ENCODE measurements around the gene MUC4.
"Not testable (repeated sequence)": the region's sequence is repeated elsewhere in the genome, so short reads cannot be mapped to it uniquely, and the experiment has no call there.

MUC4 gene

GRCh38 chr3:195773956-195774537, 37.7 kb downstream of the MUC4 start:
- DNase-seq = no peak

DNA sequence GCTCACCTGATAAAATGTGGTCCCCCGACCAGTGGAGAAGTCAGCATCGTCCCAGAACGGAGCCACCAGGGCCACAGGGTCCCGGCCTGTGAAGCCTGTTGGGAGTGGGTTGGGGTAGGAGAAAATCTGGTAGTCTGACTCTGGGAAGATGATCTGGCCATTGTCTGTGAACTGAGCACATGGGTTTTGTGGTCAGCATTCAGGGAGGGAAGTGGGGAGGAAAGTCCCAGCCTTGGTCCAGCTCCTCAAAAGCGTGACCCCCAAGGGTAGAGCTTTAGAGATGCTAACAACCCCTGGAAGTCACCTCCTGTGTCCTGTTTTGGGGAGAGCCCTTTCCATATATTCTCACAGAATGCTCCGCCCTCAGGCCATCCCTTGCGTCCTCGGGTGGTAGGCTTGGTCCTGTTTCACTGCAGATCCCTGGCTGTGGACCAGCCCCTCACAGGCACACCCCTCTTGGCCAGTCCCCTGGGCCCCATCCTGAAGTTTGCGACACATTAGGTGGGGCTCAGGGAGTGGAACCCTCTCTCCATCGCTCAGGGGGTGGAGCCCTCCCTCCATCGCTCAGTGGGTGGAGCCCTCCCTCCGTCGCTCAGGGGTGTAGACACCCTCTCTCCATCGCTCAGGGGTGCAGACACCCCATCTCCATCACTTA, 40.0 kb downstream of the MUC4 start:
- no peak for DNase-seq

DNA sequence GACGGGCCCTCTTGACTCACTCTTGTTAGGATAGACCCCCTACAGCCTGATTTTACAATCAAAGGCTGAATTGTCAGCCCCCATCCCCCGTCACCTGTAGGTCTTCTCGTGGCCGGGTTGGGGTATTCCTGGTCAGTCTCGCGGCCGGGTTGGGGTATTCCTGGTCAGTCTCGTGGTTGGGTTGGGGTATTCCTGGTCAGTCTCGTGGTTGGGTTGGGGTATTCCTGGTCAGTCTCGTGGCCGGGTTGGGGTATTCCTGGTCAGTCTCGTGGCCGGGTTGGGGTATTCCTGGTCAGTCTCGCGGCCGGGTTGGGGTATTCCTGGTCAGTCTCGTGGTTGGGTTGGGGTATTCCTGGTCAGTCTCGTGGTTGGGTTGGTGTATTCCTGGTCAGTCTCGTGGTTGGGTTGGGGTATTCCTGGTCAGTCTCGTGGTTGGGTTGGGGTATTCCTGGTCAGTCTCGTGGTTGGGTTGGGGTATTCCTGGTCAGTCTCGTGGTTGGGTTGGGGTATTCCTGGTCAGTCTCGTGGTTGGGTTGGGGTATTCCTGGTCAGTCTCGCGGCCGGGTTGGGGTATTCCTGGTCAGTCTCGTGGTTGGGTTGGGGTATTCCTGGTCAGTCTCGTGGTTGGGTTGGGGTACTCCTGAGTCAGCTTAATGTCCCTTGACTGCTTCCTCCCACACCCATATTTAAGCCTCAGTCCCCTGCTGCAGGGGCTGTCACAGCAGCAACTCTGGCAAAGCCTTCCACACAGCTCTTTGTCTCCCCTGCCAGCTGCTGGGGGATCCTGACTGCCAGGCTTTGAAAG, 40.7 kb downstream of the MUC4 start:
- not testable (repeated sequence) for DNase-seq

DNA sequence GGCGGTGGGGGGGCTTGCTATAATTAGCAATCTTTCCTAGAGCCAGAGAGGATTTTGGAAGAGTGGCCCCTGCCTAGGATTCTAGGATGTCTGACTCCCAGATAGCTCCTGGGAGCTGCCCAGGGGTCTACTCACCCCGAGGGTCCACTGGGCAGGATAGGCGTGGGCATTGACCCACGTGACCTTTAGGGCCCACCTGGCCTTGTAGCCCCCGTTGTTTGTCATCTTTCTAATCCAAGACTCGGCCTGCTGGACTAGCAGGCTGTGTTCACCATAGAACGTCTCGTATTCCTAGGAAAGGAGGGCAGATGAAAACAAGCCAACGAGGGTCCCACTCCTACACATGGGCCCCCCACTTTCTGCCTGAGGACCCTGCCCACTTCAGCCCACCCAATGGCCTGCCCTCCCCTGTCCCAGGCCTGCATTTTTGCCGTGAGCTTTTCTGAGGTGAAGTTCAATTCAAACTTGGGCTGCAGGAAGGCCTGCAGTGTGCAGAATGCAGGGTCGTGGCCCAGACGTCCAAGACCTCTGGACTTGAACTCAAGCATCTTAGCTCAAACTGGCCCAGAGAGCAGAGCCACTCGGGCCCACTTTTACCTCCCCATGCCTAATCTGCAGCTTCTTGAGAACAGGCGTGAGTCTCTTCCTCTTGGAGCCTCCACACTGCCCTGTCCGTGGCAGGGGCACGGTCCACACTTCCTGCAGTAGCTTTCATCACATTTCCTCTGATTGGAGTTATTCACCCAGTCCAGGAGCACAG, 41.5 kb downstream of the MUC4 start:
- no peak for DNase-seq

DNA sequence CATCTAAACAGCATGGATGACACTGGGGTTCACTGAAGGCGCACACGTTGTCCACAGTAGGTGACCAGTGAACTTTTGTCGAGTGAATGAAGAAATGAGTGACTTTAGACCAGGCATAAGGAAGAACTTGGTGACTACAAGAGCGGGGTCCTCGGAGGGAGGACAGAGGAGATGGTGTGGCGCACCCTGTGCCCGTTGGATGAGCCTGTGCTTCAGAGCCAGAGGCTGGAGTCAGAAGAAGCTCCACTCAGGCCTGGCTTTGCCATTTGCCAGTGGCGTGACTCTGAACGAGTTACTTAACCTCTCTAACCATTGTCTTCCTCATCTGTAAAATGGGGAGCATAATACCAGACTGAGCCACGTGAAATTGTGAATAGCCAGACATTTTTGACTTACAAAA, 42.2 kb downstream of the MUC4 start:
- DNase-seq = no peak

DNA sequence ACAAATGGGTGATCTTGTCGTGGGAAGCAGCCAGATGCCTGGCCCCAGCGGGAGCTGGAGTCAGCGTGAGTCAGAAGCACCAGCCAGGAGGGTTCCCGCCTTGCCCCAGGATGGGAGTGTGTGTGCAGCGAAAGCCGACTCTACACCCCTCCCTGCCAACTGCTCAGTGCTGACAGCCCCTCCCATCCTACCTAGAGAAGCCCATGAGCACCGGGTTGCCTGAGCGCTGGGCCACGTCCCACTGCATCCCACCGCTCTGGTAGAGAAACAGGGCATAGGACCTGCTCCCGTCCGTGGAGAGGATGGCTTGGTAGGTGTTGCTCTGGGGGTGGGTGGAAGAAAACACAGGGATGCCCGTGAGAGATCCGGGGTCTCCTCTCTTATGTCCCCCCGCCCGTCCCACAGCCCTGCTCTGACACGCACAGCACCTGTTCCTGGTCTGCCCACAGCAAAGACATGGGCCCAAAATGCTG, 42.9 kb downstream of the MUC4 start:
- DNase-seq = no peak

DNA sequence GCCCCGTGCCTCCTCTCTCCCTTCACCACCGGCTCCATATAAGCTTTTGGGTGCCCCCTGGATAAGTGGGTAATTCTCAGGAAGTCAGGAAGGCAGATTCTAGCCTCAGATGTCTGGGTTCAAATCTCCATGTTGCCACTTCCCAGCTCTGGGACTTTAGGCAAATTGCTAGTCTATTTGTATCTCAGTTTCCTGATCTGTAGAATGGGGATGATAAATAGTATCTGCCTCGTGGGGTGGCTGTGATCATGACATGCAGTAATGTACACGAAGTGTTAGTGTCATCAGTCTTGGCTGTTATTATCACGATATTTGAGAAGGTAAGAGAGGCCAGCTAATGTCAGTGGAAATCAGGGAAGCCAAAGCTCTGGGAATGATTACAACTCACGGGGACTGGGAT, 43.3 kb downstream of the MUC4 start:
- no peak for DNase-seq

DNA sequence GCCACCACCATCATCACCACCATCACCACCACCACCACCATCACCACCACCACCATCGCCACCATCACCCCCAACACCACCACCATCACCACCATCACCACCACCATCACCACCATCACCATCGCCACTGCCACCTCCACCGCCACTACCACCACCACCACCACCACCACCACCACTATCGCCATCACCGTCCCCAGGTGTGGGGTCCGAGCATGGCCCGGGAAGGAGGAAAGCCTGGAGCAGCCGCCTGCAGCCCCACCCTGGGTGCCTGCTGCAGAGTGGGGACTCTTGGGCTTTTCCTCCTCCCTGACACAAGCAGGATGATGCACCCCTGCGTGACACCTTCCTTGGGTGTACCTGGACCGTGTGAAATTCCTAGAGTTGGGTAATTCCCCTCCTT, 43.9 kb downstream of the MUC4 start:
- DNase-seq = no peak

DNA sequence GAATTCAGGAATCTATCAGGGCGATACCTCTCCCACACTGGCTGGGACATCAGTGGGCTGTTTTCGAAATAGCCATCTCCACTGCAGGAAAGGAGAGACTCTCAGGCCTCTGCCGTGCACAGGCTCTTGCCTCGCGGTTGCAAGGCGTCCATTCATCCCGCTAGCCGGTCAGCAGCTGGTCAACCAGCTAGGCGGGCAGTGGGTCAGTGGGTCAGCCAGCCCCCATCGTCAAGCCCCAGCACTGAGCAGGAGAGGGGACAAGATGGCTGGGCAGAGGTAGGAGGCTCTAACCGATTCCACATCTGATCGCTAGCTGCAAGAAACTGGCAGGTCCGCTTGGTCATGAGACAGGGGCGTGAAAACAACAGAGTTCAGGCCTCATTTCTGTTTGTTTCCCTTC, 45.1 kb downstream of the MUC4 start:
- DNase-seq = no peak

- no peak for DNase-seq
These were observed 46.6 kb downstream of the MUC4 start for GRCh38 chr3:195764961-195765706.

DNA sequence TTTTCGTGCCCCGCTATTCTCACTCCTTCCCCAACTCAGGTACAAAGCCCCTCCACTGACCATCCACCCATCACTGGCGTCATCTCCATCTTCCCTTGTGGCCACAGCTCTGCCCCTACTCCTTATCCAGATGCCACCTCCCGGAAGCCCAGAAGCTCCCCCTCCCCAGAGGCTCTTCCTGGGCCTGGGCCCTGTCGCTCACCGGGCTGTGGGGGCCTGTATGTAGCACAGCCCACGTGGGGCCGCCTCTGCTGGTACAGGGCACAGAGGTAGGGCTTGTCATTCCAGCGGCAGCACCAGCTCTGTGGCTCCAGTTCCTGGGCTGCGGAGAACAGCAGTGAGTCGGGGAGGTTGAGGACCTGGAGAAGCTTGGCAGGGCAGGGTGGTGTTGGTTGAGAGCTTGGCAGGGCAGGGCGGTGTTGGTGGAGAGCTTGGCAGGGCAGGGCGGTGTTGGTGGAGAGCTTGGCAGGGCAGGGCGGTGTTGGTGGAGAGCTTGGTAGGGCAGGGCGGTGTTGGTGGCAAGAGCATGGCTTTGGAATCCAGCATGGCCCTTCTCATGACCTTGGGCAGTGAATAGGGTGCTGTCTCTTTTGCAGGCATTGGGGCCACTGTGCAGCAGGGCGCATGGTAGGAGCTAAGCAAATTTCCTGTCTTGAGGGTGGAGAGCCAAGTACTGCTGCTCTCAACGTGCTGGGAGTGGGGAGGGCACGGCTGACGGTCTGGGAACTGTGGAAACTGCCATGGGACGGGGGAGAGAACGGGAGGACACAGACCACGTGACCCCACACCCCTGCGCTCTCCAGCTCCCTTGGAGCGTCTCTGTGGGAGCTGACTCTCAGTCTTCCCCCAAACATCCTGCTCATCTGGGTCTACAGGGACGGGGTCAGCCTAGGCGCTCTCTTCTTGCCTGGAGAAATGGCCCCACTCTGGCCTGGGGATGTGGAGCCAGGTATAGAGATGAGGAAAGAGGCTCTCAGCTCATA, 47.6 kb downstream of the MUC4 start:
- DNase-seq = no peak

DNA sequence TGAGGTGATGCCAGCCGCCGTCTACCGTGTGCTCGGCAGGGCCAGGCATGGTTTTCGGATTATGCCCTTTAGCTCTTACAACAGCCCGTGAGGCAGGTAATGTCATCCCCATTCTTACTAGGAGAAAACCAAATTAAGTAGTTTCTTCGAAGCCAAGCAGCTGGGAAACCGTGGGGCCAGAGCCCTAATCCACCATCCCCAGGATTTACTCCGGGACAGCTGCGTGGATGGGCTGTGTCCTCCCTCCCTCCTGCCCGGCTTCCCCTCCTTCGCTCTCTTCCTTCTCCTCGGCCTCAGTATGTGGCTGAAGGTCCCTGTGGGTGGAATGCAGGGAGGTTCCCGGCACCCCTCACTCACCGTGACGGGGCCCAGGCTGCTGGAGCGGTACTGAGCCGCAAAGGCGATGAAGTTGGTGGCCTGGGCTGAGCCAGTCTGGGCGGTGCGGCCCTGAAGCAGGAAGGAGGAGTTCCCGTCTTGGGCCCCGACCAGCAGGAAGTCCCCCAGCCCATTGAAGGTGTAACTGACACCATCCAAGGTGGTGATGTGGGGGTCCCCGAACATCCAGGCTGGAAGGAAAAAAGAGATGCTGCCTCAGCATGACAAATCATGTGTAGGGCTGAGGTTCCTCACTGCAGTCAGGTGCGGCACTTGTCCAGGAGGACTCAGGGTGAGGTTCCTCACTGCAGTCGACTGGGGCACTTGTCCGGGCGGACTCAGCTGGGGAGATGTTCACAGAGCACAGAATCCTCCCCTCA, 48.5 kb downstream of the MUC4 start:
- DNase-seq = no peak

DNA sequence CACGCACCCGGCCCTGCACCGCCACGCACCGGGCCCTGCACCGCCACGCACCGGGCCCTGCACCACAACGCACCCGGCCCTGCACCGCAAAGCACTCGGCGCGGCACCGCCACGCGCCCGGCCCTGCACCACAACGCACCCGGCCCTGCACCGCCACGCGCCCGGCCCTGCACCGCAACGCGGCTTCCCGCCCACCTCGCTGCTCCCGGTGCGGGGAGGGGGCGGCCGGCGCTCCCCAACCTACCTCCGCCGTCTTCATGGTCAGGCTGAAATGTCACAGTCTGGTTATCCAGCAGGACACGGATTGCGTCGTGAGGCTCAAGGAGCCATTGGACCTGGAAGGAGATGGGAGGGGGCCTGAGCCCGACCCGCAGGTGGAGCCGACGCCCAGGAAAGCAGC, 49.1 kb downstream of the MUC4 start:
- DNase-seq = no peak

DNA sequence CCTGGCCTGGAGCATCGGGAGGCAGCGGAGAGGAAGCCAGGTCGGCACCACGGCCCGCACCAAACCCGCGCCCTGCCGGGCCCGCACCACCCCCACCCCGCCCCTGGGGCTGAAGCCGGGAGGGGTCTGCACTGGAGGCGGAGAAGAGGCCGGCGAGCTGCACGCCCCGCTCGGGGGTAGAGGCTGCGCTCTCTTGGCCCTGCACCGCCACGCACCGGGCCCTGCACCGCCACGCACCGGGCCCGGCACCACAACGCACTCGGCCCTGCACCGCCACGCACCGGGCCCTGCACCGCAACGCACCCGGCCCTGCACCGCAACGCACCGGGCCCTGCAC, 49.5 kb downstream of the MUC4 start:
- no peak for DNase-seq

DNA sequence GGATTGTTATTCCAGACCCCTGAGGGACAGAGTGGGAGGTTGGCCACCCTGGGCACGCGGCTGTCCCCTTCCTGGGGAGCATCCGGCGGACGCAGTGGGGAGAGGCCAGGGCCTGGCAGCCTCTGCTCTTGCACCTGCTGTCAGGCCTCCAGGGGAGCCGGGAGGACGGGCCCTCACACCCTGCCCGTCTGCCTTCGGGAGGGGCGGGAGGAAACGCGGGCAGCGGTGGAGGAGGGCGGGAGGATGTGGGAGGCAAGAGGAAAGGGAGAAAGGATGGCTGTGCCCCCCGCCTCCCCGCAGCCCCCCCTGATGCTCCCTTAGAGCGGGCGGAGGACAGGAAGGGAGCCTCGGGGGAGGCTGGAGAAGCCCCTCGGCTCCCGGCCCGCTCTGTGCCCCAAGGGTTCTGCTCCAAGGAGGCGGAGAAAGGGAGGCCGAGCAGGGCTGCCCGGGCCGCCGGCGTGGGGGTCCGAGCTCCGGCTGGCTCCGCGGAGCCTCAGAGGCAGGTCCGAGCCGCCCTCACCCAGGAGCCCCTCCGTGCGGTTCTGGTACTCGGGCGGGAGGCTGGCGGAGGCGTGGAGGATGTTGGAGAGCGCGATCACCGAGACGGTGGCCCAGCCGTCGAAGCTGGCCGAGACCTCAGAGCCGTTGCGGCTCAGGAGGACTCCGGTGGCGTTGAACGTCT, 50.0 kb downstream of the MUC4 start:
- DNase-seq = peak; percentile 40

DNA sequence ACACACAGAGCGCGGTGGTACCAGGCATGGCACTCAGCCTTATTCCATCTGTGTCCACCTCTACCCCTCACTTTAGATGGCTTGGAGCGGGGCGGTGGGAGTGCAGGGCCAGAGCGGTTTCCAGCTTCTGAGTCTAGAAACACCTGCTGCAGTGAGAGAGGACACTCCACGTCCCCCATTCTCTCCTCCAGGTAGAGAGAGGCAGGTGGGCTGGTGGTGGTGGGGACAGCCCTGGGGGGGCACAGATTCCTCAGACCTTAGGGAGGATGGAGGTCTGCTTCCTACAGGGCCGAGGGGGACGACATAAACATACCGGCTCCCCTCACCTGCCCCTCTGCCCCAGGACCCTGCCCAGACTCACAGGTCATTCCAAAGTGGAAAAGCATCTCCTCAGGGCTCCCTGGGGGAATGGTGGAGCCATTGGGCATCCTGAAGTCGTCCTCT, 50.6 kb downstream of the MUC4 start:
- no peak for DNase-seq

- DNase-seq = no peak
These were observed 51.2 kb downstream of the MUC4 start for GRCh38 chr3:195760345-195761122.

- DNase-seq = no peak
These were observed 52.9 kb downstream of the MUC4 start for GRCh38 chr3:195758721-195759353.

DNA sequence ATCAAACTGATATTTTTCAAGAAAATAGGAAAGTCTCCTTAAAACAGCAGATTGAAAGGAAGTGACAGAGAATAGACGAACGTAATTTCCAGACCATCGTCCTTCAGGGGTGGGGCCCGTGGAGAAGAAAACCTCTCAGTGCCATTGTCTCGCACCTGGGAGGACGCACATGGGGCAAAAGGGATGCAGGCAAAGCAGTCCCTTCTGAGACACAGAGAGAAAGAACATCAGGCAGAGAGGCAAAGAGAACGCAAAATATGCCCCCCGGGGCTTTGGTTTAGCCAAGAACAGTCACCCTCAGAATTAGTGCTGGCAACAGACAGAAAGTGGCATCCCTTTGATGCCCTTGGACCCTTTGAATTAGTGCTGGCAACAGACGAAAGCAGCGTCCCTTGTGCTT, 53.9 kb downstream of the MUC4 start:
- DNase-seq = no peak
